ENCODE data around the gene PRTG.

- TF ChIP-seq CTCF (conservative IDR thresholded peaks at IDR 0.05; ENCODE audit: low read depth in 2 of 2) (no peak), POLR2AphosphoS5 (IDR thresholded peaks at IDR 0.05; ENCODE audit: low read depth) (no peak), CREB1 (CRISPR knock-in tag; IDR thresholded peaks at IDR 0.05; ENCODE audit: low read depth) (no peak), REST (IDR thresholded peaks at IDR 0.05; ENCODE audit: unreplicated experiment) (no peak), EZH2 (IDR thresholded peaks at IDR 0.05; ENCODE audit: low read depth, unreplicated experiment) (peak; percentile 80), EZH2phosphoT487 (IDR thresholded peaks at IDR 0.05; ENCODE audit: unreplicated experiment) (peak; percentile 37), ZNF114 (CRISPR knock-in tag; IDR thresholded peaks at IDR 0.05) (no peak), JUNB (IDR thresholded peaks at IDR 0.05; ENCODE audit: unreplicated experiment) (no peak), ZNF331 (CRISPR knock-in tag; IDR thresholded peaks at IDR 0.05; ENCODE audit: low read depth) (no peak), ZNF462 (CRISPR knock-in tag; IDR thresholded peaks at IDR 0.05) (no peak), STAT1 (IDR thresholded peaks at IDR 0.05; ENCODE audit: unreplicated experiment) (no peak)
Measured at GRCh38 chr15:55588815-55589115, 154.2 kb downstream of the PRTG start.

All from GM23338 (cell line).